Endometrium (tissue), 2 donors: ENCODE measurements around the gene ACADSB.

Experiments used
- FAIRE-seq: peaks from 2 replicates; lab custom pipeline; 2012; peaks lifted over from hg19 to GRCh38; lab: Jason Lieb, UNC
- donor health status: control.
- donor health status: control.

ACADSB gene

GRCh38 chr10:123101872-123102271 lies 93.1 kb downstream of the ACADSB start:
- no peak for FAIRE-seq

DNA sequence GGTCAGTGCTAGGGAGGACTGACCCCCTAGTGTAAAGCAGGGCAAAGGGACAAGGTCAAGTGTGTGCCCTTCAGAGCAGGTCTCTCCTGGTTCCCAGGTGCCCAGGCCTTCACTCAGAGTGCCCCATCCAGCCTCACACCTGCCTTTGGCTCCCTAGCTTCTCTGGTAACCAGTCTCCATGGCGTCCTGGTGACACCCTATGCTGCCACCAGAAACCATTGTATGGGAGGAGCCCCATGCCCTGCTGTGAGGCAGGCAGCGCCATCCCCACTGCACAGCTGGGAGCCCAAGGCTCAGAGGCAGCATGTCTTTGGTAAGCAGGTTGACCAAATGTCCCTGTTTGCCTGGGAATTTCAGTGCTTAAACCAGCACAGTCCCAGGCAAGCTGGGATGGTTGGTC lies 93.9 kb downstream of the ACADSB start:
- FAIRE-seq = no peak

DNA sequence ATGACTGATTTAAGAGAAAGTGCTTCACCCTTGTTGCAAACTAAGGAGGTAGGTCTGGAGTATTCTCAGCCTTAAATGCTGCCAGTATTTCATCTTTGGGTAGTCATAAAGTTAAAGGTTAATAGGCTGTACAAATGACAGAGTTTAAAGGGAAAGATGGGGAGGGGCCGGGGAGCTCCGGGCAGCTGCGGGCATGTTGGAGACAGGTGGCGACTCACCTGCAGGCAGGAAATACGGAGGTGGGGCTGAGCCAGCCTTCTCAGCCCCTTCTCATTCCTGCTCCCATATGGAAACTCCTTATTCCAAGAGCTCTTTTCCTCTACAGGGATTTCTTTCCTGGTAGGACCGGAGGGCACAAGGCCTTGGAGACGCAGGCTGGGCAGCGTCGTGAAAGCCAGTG lies 95.1 kb downstream of the ACADSB start:
- FAIRE-seq = no peak
